Stimulated activated CD4-positive, alpha-beta T cell treated with anti-CD3 and anti-CD28 coated beads, Interleukin-12 subunit alpha, Interleukin-12 subunit beta, amount 100 ng/mL, for 48 hours (primary cell): ENCODE results near the gene MMP15.
"Not testable (repeated sequence)": the region's sequence is repeated elsewhere in the genome, so short reads cannot be mapped to it uniquely, and the experiment has no call there.

Experiments
- DNase-seq, 3 donors: peaks; one replicate each; pipeline ENCODE4 v3.0.0-alpha.2; 2020; ENCODE audit warnings: low read depth in 2 of 3, low spot score in 1 of 3

The MMP15 gene

DNA sequence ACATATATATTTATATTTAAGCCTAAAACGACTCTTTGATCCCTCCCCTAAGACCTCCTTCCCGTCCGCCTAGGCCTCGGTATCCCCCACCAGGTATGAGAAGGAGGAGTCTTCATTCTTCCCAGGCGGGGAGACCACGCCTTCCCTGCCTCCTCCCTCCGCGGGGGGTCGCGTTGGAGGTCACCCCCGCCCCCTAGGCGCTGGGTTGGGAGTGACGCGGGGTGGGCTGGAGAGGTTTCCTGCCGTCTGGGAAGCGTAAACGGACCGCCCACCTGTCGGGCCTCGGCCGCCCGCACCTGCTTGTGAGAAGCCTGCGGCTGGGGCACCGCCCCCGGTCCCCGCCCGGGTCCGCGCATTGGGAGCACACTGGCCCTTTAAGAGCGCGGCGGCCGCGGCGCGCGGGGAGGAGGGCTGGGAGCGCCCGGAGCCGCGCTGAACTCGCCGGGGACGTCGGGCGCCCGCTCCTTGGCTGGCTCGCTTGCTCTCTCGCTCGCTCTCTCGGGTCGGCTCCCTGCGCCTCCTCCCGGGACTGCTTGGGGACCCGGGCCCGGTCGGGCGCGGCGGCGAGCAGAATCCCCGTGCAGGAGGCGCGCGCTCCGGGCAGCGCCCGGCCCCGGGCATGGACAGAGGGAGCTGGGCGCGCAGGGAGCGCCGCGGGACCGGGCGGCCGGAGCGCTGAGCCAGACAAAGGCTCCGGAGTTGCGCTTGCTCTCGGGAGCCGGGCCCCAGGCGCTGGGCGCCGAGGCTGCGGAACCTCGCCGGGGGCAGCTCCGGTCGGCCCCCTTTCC, at the start of gene MMP15:
Gene MMP15 (plus strand): TSS at position 404 of the 788 bp plus-strand sequence. CDS start 597 bp downstream, outside the sequence.
- peak; percentile 25 to 51 (median 32) for DNase-seq

DNA sequence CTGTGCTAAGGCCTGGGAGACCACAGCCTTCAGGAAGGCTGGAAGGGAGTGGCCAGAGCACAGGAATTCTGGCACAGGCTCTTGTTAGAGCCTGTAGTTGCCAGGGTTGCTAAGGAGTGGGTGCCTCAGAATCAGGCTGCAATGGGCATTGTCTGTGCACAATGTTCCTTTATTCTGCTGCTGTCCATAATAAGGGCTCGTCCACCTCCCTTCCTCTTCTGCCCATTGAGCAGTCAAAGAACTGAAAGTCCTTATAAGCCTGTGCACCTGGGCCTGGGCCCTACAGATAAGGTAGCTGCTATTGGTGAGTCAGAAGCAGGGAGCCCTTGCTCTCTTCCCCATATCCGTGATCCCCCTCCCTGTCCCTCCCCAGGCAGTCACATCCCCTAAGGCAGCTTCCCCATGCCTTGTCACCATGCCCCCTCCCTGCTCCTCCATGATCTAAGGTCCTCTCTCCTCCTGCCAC, 49.2 kb upstream of the MMP15 start:
- DNase-seq, result no peak

DNA sequence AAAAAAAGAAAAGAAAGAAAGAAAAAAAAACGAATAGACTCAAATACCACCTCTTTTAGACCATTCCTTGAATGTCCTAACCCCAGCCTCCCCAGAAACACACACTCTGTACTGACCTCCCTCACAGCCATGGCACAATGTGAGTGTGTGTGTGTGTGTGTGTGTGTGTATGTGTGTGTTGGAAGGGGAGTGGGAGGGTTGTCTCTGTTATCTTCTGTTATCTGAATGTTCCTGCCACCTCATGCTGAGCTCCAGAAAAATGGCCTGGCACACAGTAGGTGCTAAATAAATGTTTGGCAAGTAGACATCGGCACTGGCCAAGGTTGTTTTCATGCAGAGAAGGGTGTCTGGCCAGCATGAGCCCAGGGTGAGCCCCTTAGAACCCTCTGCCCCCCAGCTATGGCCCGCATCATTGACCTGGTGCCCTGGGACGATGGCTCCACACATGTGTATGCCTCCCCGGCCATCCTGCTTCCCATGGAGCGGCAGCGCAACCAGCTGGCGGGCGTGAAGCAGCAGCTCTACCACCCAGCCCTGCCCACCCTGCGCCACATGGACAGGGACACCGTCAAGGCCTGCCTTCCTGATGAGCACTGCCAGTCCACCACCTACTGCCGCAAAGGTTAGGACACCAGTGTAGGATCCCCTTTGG, 48.0 kb upstream of the MMP15 start:
- no peak for DNase-seq

DNA sequence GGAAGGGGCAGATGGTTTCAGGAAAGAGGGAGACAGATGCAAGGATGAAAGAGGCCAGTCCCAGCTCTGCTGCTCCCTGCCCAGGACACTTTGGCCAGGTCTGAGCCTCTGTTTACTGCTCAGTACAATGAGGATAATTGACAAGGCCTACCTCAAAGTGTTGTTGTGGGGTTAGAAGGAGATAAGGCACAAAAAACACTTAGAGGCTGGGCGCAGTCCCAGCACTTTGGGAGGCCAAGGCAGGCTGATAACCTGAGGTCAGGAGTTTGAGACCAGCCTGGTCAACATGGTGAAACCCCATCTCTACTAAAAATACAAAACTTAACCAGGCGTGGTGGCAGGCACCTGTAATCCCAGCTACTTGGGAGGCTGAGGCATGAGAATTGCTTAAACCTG, 47.5 kb upstream of the MMP15 start:
- DNase-seq, result not testable (repeated sequence)

- DNase-seq, result no peak
Observed at GRCh38 chr16:57979006-57979585, 46.5 kb upstream of the MMP15 start.

GRCh38 chr16:57981636-57982035, 43.9 kb upstream of the MMP15 start:
- DNase-seq, result no peak

- no peak for DNase-seq
Observed at GRCh38 chr16:57982385-57982784, 43.2 kb upstream of the MMP15 start.

GRCh38 chr16:57984443-57985203, 40.9 kb upstream of the MMP15 start:
- peak; percentile 86 to 88 (median 88) for DNase-seq

DNA sequence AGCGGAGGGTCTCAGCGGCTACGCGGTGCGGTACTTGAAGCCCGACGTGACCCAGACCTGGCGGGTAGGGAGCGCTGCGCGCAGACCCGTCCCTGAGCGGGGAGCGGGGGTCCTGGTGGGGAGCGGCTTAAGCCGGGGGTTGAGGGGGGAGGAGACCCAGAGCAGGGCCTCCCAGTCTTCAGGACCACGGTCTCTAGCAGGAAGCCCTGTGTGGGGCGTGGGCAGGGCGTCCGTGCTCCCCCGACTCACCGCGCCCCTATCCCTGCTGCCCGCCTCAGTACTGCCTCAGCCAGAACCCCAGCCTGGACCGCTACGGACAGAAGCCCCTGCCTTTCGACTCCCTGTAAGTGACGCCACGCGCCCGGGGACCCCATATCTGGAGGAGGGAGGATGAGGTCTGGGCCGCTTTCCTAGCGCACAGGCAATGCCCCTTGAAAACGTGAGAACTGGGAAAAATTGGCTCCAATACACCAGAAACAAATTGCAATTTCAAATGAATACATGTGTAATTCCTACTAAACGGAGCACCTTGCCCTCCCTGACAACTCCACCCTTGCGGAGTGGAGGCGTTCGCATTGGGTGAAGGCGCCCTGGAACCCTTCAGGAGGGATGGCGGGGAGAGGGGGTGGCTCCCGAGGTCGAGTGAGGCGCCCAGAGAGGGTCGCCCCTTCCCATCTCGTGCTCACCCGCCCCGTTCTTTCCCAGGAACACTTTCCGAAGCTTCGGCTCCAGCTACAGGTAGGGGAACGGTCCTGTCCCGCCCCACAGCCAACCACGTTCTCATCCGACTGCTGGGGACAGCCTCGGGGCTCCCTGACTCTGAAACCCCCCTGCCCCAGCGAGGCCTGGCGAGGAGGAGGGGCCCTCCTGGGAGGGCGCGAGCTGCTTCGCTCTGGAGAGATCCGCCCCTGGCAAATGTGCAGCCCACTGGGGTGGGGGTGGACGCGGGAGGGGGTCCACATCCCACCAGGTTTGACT, 40.1 kb upstream of the MMP15 start:
- DNase-seq, result no peak

GRCh38 chr16:57986196-57986595, 39.4 kb upstream of the MMP15 start:
- no peak for DNase-seq

- no peak for DNase-seq
Observed at GRCh38 chr16:57987441-57988177, 37.9 kb upstream of the MMP15 start.

GRCh38 chr16:57988929-57989328, 36.6 kb upstream of the MMP15 start:
- no peak for DNase-seq

- no peak for DNase-seq
Observed at GRCh38 chr16:57991551-57992059, 33.9 kb upstream of the MMP15 start.

GRCh38 chr16:57992084-57992483, 33.5 kb upstream of the MMP15 start:
- no peak for DNase-seq

- DNase-seq, result no peak
Observed at GRCh38 chr16:57993438-57993837, 32.1 kb upstream of the MMP15 start.

- no peak for DNase-seq
Observed at GRCh38 chr16:57993897-57994296, 31.7 kb upstream of the MMP15 start.

DNA sequence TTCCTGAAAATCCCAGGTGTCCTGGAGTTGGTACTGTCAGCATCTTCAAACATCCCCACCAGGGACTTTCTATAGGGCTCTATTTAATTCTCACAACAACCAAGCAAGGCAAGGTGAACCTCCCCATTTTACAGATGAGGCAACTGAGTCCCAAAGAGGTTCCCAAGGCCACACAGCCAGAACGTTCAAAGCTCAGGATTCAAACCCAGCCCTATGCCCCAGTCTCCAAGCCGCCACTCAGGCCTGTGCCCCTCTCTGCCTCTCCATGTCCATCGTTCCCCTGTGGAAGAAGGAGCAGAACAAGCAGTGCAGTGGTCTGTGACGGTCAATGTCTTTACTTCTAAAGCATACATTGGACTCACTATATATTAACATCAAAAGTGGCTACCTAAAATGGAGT, 31.2 kb upstream of the MMP15 start:
- no peak for DNase-seq

GRCh38 chr16:57994778-57995177, 30.8 kb upstream of the MMP15 start:
- peak in 1 of 3 donors; percentile 42 for DNase-seq

GRCh38 chr16:57995721-57996405, 29.7 kb upstream of the MMP15 start:
- DNase-seq, result no peak
